ENCODE results near the gene ECEL1. TPM values are rescaled to one million over a fixed set of nuclear protein-coding genes. Genes with fewer than 3 reads are reported as not detected.

ECEL1 gene
- total RNA-seq, 2 experiments from 2014 or later, result 0.56 to 0.72 TPM

DNA sequence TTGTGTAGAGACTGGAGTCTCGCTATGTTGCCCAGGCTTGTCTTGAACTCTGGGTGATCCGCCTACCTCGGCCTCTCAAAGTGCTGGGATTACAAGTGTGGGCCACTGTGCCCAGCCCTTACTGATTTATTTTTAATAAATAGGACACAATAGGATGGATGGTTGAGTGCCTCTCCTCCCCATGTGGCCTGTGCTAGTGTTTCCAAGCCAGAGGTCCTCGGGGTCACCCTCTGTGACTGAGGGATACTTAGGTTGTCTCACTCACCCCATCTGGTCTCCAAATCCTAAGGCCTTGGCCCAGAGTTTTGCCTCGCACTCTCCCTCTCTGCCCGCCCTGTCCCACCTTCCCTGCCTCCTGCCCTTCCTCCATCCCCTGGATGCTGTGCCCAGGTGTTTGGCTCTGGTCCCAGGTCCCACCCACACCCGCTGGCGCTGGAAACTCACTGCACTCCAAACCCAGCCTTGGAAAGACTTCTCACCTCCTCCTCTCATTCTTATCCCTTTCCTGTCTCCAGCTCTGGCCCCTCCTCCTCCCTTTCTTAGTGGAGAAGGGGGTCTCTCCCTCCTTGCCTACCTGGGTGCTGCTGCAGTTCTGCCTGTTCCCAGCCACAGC lies 4.7 kb upstream of the ECEL1 start:
- ChIA-PET POLR2A (no interaction called here), CTCF (no interaction called here)
- no peak for ATAC-seq
- TF ChIP-seq, protein P1, sequence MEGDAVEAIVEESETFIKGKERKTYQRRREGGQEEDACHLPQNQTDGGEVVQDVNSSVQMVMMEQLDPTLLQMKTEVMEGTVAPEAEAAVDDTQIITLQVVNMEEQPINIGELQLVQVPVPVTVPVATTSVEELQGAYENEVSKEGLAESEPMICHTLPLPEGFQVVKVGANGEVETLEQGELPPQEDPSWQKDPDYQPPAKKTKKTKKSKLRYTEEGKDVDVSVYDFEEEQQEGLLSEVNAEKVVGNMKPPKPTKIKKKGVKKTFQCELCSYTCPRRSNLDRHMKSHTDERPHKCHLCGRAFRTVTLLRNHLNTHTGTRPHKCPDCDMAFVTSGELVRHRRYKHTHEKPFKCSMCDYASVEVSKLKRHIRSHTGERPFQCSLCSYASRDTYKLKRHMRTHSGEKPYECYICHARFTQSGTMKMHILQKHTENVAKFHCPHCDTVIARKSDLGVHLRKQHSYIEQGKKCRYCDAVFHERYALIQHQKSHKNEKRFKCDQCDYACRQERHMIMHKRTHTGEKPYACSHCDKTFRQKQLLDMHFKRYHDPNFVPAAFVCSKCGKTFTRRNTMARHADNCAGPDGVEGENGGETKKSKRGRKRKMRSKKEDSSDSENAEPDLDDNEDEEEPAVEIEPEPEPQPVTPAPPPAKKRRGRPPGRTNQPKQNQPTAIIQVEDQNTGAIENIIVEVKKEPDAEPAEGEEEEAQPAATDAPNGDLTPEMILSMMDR (IDR thresholded peaks at IDR 0.05), result no peak
- H3K9me3 Mint-ChIP-seq, result no peaks in the 10 kb centered on the region
- no peak for DNase-seq
- no peak overlapping the region for H3K27ac Mint-ChIP-seq
- no peak overlapping the region for H3K4me3 Mint-ChIP-seq
- H3K4me1 Mint-ChIP-seq (ENCODE audit: low read depth), result no peaks in the 10 kb centered on the region
- intact Hi-C loops (cut with micrococcal nuclease), result no loop called here
- peaks cover 17% of the 10 kb centered on the region for H3K27me3 Mint-ChIP-seq
- H3K36me3 Mint-ChIP-seq (ENCODE audit: low read depth), result no peaks in the 10 kb centered on the region

DNA sequence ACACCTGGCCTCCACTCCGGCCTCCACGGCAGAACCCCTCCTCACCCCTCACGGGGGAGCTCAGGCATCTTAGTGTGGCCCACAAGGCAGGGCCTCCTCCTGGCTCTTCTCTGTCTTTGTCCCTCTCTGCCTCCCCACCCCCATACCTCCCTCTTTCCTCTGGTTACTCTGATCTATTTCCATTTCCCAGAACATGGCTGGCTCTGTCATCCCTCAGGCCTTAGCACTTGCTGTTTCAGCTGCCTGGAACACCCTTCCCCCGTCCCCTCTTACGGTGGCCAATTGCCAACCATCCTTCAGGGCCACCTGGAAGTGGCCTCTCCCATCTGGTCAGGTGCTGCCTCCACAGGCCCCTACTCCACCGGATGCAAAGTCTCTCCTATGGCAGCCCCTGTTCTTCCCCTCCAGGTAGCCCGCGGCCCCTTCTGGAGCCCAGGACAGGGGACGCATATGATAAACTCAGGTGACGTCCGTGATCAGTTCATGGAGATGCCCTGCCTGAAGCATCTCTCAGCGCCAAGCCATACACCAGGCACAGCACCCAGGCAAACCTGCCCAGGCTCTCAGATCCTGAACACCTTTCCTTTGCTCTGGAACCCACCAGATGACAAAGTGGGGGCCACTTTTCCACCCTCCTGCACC lies 3.6 kb upstream of the ECEL1 start:
- CTCF ChIA-PET, result no interaction called here
- ATAC-seq (no peak), DNase-seq (no peak)
- Mint-ChIP-seq H3K27ac (no peak overlapping the region), H3K9me3 (no peaks in the 10 kb centered on the region), H3K4me1 (ENCODE audit: low read depth) (no peaks in the 10 kb centered on the region), H3K36me3 (ENCODE audit: low read depth) (no peaks in the 10 kb centered on the region), H3K4me3 (no peak overlapping the region), H3K27me3 (peaks cover 23% of the 10 kb centered on the region)
- intact Hi-C loops (cut with micrococcal nuclease), result no loop called here
- TF ChIP-seq, protein P1 (IDR thresholded peaks at IDR 0.05), result no peak
- POLR2A ChIA-PET, result no interaction called here

DNA sequence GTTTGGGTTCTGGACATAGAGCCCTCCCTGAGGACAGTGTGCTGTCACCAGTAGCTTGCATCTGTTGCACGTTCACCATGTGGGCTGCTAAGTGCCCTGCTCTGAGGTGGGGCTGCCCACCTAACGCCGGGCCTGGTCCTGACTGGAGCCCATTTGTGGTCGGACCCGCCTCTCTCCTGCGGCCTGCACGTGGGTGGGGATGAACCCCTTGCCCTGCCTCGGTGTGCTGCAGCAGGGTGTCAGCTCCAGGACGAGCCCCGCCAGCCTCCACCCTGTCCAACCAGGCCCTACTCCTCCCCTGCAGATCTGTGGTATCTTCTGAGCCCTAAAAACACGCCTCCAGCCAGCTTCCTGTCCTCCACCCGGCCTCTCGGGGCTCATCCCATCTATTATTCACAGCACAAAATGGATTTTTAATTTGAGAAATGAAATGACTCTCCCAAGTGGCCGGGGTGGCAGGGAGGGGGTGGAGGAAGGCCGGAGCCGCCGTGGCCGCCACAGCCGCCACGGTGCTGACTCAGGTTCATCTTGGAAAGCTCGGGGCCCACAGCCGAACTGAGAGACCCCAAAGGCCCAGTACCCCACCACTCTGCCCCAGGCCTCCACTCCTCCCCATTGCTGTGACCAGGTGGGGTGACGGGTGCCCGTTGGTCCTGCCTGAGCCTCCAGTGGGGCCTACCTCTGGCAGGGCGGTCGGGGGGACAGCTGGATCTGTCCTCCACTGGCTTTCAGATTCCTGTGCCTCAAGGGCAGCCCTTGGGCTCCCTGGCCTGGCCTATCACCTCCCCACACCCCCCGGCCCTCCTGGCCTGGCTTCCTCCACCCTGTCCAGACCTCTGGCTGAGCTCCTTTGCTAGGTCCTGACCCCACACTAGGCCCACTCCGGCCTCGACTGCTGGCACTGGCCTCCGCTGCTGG lies 2.8 kb upstream of the ECEL1 start:
- DNase-seq, result no peak
- H3K27ac Mint-ChIP-seq, result no peak overlapping the region
- TF ChIP-seq, protein P1 (IDR thresholded peaks at IDR 0.05), result no peak

DNA sequence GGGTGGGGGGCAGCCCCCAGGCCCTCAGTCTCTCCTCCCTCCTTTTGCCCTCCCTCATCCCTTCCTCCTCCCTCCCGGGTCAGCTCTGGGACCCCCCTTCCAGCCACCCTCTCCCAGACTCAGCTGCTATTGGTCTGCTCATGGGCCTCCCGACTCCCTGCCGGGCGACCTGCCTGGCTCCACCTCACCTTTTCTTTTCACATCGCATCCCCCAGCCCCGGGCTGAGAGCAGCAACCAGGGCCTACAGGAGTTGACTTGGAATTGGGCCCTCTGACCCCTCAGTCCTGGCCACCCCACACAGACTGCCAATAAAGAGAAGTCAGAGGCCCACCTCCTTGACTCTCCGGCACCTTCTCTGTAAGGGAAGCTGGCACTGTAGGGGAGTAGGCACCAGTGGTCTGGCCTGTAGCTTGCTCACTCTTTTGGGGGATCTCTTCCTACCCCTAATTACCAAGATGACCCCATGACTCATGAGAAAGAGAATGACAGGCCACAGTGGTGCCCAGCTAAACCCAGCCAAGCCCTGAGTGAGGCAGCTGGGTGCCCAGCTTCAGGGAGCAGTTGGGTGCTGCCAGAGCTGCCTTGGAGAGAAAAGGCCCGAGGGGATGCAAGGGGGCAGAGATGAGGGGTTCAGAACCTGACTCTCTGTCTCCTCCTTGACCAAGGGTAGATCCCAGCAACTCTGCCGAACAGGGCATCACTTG lies 2.0 kb upstream of the ECEL1 start:
- no peak for ATAC-seq
- no peak for DNase-seq

More for the DNA sequence above, 2.8 kb upstream of the ECEL1 start:
- POLR2A ChIA-PET, result no interaction called here
- H3K9me3 Mint-ChIP-seq, result no peaks in the 10 kb centered on the region
- CTCF ChIA-PET, result interaction anchor here (1.2 kb wide), 1 partner anchor 43 kb away, joined by 3 read pairs; no protein-coding TSS in a partner anchor
- ATAC-seq, result no peak
- intact Hi-C loops (cut with micrococcal nuclease), result no loop called here
- peaks cover under 1% of the 10 kb centered on the region for H3K4me1 Mint-ChIP-seq (ENCODE audit: low read depth)
- no peaks in the 10 kb centered on the region for H3K36me3 Mint-ChIP-seq (ENCODE audit: low read depth)
- H3K27me3 Mint-ChIP-seq, result peaks cover 23% of the 10 kb centered on the region
- no peak overlapping the region for H3K4me3 Mint-ChIP-seq

More for the DNA sequence above, 2.0 kb upstream of the ECEL1 start:
- ChIA-PET POLR2A (no interaction called here), CTCF (interaction anchor here (0.6 to 1.2 kb wide), 2 partner anchors 43 to 77 kb away, joined by 3 read pairs; no protein-coding TSS in a partner anchor)
- Mint-ChIP-seq H3K9me3 (no peaks in the 10 kb centered on the region), H3K36me3 (ENCODE audit: low read depth) (no peaks in the 10 kb centered on the region), H3K4me1 (ENCODE audit: low read depth) (peaks cover 5% of the 10 kb centered on the region), H3K4me3 (no peak overlapping the region), H3K27ac (no peak overlapping the region), H3K27me3 (peaks cover 31% of the 10 kb centered on the region)
- intact Hi-C loops (cut with micrococcal nuclease), result no loop called here
- TF ChIP-seq, protein P1 (IDR thresholded peaks at IDR 0.05), result no peak
